GM12878 (cell line): ENCODE results near the gene ZNF45.

ENCODE experiments used
- BRCA1 ChIP-seq: IDR thresholded peaks from 2 replicates; pipeline ENCODE4 v1.6.1; 2011; ENCODE audit warnings: low read depth, low read length, improper control_type of control experiment
- CHD2 ChIP-seq: IDR thresholded peaks from 2 replicates; pipeline ENCODE4 v1.6.1; 2011; ENCODE audit warnings: low read depth, low read length, improper control_type of control experiment, borderline replicate concordance
- CTCF ChIP-seq, 3 experiments: IDR thresholded peaks in 2 of 3; conservative IDR thresholded peaks in 1 of 3; 2 replicates each; pipeline ENCODE4 v1.5.1; 2011; ENCODE audit warnings: low read depth in 3 of 3, low read length in 3 of 3, mild to moderate bottlenecking in 3 of 3, control low read depth in 2 of 3, moderate library complexity in 2 of 3, inconsistent platforms in 1 of 3, mixed read lengths in 1 of 3; ENCODE audit not compliant: control insufficient read depth in 2 of 3, insufficient read depth in 1 of 3; ENCODE audit errors: extremely low read depth in 1 of 3
- EED ChIP-seq: sonication (generic); IDR thresholded peaks from 2 replicates; pipeline ENCODE4 v1.6.1; 2016; ENCODE audit warnings: antibody characterized with exemption, low read depth
- EGR1 ChIP-seq, 2 experiments: IDR thresholded peaks; 1 replicate in 1 of 2; 2 replicates in 1 of 2; pipeline ENCODE4 v1.6.1; 2011 to 2012; ENCODE audit warnings: low read depth in 2 of 2, low read length in 2 of 2, borderline replicate concordance in 1 of 2, mild to moderate bottlenecking in 1 of 2, moderate library complexity in 1 of 2
- EP300 ChIP-seq, 2 experiments: fragments of 150-350 bp in 1 of 2; IDR thresholded peaks; 2 replicates each; pipeline ENCODE4 v1.6.1; 2011 to 2012; ENCODE audit warnings: low read depth in 2 of 2, low read length in 2 of 2, borderline replicate concordance in 1 of 2, improper control_type of control experiment in 1 of 2, inconsistent platforms in 1 of 2; ENCODE audit not compliant: control insufficient read depth in 1 of 2
- KAT2A ChIP-seq: conservative IDR thresholded peaks from 2 replicates; pipeline ENCODE4 v1.6.1; 2011; ENCODE audit warnings: low read depth, low read length; ENCODE audit not compliant: control insufficient read depth
- MAX ChIP-seq: IDR thresholded peaks from 2 replicates; pipeline ENCODE4 v1.6.1; 2012; ENCODE audit warnings: low read depth, low read length, improper control_type of control experiment
- RAD21 ChIP-seq: IDR thresholded peaks from 2 replicates; pipeline ENCODE4 v1.6.1; 2011; ENCODE audit warnings: mild to moderate bottlenecking, low read depth, low read length, moderate library complexity; ENCODE audit not compliant: insufficient read depth
- YY1 ChIP-seq: IDR thresholded peaks from 2 replicates; pipeline ENCODE4 v1.6.1; 2011; ENCODE audit warnings: low read depth, mild to moderate bottlenecking, low read length

DNA sequence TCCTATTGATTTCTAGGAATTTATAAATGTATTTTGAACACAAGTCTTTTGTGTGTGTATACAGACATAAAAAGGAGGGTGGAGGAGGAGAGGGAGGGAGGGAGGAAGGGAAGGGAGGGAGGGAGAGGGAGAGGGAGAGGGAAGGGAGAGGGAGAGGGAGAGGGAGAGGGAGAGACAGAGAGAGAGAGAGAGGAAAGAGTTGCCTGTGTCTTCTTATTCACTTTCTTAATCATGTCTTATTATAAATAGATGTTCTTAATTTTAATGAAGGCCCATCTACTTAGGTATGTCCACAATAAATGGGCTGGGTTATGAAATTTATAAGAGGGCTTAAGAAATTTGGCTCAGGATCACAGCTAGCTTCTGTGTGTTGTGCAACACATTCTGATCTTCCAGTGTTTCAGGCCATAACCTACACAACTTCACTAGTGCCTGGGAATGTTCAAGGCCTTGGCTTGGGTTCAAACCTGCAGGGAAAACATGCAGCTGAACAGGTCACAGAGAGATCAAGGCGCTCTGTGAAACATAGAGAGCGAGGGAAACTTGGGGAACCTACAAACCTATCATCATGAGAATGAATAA, 39.3 kb downstream of the ZNF45 start:
- TF ChIP-seq CHD2 (no peak), CTCF (IDR thresholded peaks at IDR 0.05 in 2 of 3, conservative IDR thresholded peaks at IDR 0.05 in 1 of 3; ENCODE audit: control insufficient read depth in 2 of 3, extremely low read depth in 1 of 3, insufficient read depth in 1 of 3, low read depth in 3 of 3, low read length in 3 of 3) (no peak), RAD21 (no peak), KAT2A (no peak), MAX (no peak), EED (no peak), EGR1 (IDR thresholded peaks at IDR 0.05; ENCODE audit: borderline replicate concordance in 1 of 2, low read depth in 2 of 2, low read length in 2 of 2) (no peak), BRCA1 (no peak), YY1 (no peak), EP300 (IDR thresholded peaks at IDR 0.05; ENCODE audit: borderline replicate concordance in 1 of 2, control insufficient read depth in 1 of 2, low read depth in 2 of 2, low read length in 2 of 2) (no peak)
